GM23338 (cell line): ENCODE measurements around the gene SNX11. TPM values are rescaled to one million over a fixed set of nuclear protein-coding genes. Genes with fewer than 3 reads are reported as not detected.

ENCODE experiments used
- ATAC-seq: fragments of 200-7000 bp; cut with Tn5 transposase; 3 replicates; pipeline ENCODE4 v1.9.1; 2020
- DNase-seq: peaks from one replicate; pipeline ENCODE4 v3.0.0-alpha.2; 2015; ENCODE audit warnings: low spot score
- H2AFZ ChIP-seq: fragments of 200-600 bp; sonication (generic); 2 replicates; pipeline ENCODE4 v1.8.0; 2016; ENCODE audit warnings: antibody characterized with exemption, mild to moderate bottlenecking, moderate library complexity
- H3F3A ChIP-seq: fragments of 200-600 bp; sonication (generic); replicated peaks from 2 replicates; pipeline ENCODE4 v1.8.0; 2017; ENCODE audit warnings: antibody characterized with exemption, mixed run types, low read depth
- H3K27ac ChIP-seq: fragments of 200-600 bp; sonication (generic); 2 replicates; pipeline ENCODE4 v1.6.1; 2016; ENCODE audit warnings: low read depth
- H3K27me3 ChIP-seq: fragments of 200-600 bp; sonication (generic); 2 replicates; pipeline ENCODE4 v1.8.0; 2016; ENCODE audit warnings: mild to moderate bottlenecking, mixed run types, moderate library complexity; ENCODE audit not compliant: insufficient read depth
- H3K36me3 ChIP-seq: fragments of 200-600 bp; sonication (generic); 2 replicates; pipeline ENCODE4 v1.8.0; 2016; ENCODE audit warnings: mild to moderate bottlenecking; ENCODE audit not compliant: insufficient read depth
- H3K4me1 ChIP-seq: fragments of 200-600 bp; sonication (generic); 2 replicates; pipeline ENCODE4 v1.8.0; 2016; ENCODE audit warnings: mild to moderate bottlenecking, moderate library complexity; ENCODE audit not compliant: insufficient read depth
- H3K4me2 ChIP-seq: fragments of 200-600 bp; sonication (generic); 2 replicates; pipeline ENCODE4 v1.7.1; 2017; ENCODE audit warnings: mixed run types
- H3K4me3 ChIP-seq: fragments of 200-600 bp; sonication (generic); 2 replicates; pipeline ENCODE4 v1.6.1; 2016; ENCODE audit warnings: mixed run types
- H3K79me2 ChIP-seq: fragments of 200-600 bp; sonication (generic); replicated peaks from 2 replicates; pipeline ENCODE4 v1.8.0; 2017; ENCODE audit warnings: mild to moderate bottlenecking; ENCODE audit not compliant: insufficient read depth
- H3K9me2 ChIP-seq: fragments of 200-600 bp; sonication (generic); 2 replicates; pipeline ENCODE4 v1.8.0; 2017; ENCODE audit not compliant: insufficient read depth
- H4K20me1 ChIP-seq: fragments of 200-600 bp; sonication (generic); replicated peaks from 2 replicates; pipeline ENCODE4 v1.8.0; 2017; ENCODE audit warnings: mild to moderate bottlenecking; ENCODE audit not compliant: insufficient read depth
- H3K27ac Mint-ChIP-seq: 2 replicates; pipeline ENCODE4 v1.8.0; 2020; ENCODE audit warnings: inconsistent platforms, mild to moderate bottlenecking, moderate library complexity, mixed read lengths
- H3K27me3 Mint-ChIP-seq: 3 replicates; pipeline ENCODE4 v1.8.0; 2022; ENCODE audit warnings: low read depth, mild to moderate bottlenecking, moderate library complexity, mixed read lengths, inconsistent platforms; ENCODE audit not compliant: insufficient read depth, poor library complexity
- H3K36me3 Mint-ChIP-seq: 3 replicates; pipeline ENCODE4 v1.8.0; 2021; ENCODE audit warnings: low read depth, mild to moderate bottlenecking, inconsistent platforms, moderate library complexity, mixed read lengths
- H3K4me1 Mint-ChIP-seq: 3 replicates; pipeline ENCODE4 v1.8.0; 2020; ENCODE audit warnings: mild to moderate bottlenecking, inconsistent platforms, mixed read lengths
- H3K4me3 Mint-ChIP-seq: 3 replicates; pipeline ENCODE4 v1.8.0; 2021; ENCODE audit warnings: moderate library complexity, mild to moderate bottlenecking, inconsistent platforms, mixed read lengths
- H3K9me3 Mint-ChIP-seq: 3 replicates; pipeline ENCODE4 v1.8.0; 2020; ENCODE audit warnings: moderate library complexity, mild to moderate bottlenecking, inconsistent platforms, mixed read lengths
- CREB1 ChIP-seq: fragments of 250-450 bp; sonication (Bioruptor Pico); IDR thresholded peaks from 2 replicates; pipeline ENCODE4 v1.5.0; 2020; ENCODE audit warnings: low read depth, mild to moderate bottlenecking, moderate library complexity
- CTCF ChIP-seq, 2 experiments: fragments of 200-600 bp in 1 of 2; sonication (generic) in 1 of 2; conservative IDR thresholded peaks; 2 replicates each; pipeline versions ENCODE4 v1.5.1 to v1.6.1; 2016 to 2017; ENCODE audit warnings: antibody characterized with exemption in 2 of 2, low read depth in 2 of 2, mild to moderate bottlenecking in 2 of 2, moderate library complexity in 1 of 2
- EZH2phosphoT487 ChIP-seq: fragments of 200-600 bp; sonication (generic); IDR thresholded peaks from one replicate; pipeline ENCODE4 v1.8.1; 2018; ENCODE audit warnings: antibody characterized with exemption; ENCODE audit not compliant: unreplicated experiment
- JUNB ChIP-seq: IDR thresholded peaks from one replicate; pipeline ENCODE4 v1.6.1; 2016; ENCODE audit warnings: antibody characterized with exemption; ENCODE audit not compliant: unreplicated experiment
- NANOG ChIP-seq: IDR thresholded peaks from 2 replicates; pipeline ENCODE4 v1.6.1; 2016; ENCODE audit warnings: antibody characterized with exemption, borderline replicate concordance
- POLR2AphosphoS5 ChIP-seq: IDR thresholded peaks from 2 replicates; pipeline ENCODE4 v1.6.1; 2016; ENCODE audit warnings: antibody characterized with exemption, low read depth
- REST ChIP-seq: IDR thresholded peaks from one replicate; pipeline ENCODE4 v1.6.1; 2018; ENCODE audit warnings: antibody characterized with exemption; ENCODE audit not compliant: unreplicated experiment
- ZNF114 ChIP-seq: fragments of 250-450 bp; sonication (Bioruptor Pico); IDR thresholded peaks from 2 replicates; pipeline ENCODE4 v1.5.0; 2020; ENCODE audit warnings: mild to moderate bottlenecking, moderate library complexity
- ZNF331 ChIP-seq: fragments of 250-450 bp; sonication (Bioruptor Pico); IDR thresholded peaks from 2 replicates; pipeline ENCODE4 v1.5.0; 2020; ENCODE audit warnings: low read depth, mild to moderate bottlenecking, moderate library complexity
- ZNF462 ChIP-seq: fragments of 250-450 bp; sonication (Bioruptor Pico); IDR thresholded peaks from 2 replicates; pipeline ENCODE4 v1.5.0; 2020; ENCODE audit warnings: mild to moderate bottlenecking, moderate library complexity
- polyA plus RNA-seq: library from polyadenylated mRNA; unstranded; fragments of >200 nt; fragmentation: Nextera tagmentation; extraction: Ambion mirVana; gene quantifications from 2 replicates; pipeline ENCODE4 v1.2.1, GENCODE V29; 2016
- total RNA-seq: library from RNA; depleted of rRNA; stranded (reverse); fragments of >200 nt; shearing (Covaris generic); gene quantifications from 2 replicates; pipeline ENCODE4 v1.2.3, GENCODE V29; 2014

Gene SNX11
- total and polyA plus RNA-seq, 2 experiments from 2014 or later, result 7.9 to 16.3 TPM

DNA sequence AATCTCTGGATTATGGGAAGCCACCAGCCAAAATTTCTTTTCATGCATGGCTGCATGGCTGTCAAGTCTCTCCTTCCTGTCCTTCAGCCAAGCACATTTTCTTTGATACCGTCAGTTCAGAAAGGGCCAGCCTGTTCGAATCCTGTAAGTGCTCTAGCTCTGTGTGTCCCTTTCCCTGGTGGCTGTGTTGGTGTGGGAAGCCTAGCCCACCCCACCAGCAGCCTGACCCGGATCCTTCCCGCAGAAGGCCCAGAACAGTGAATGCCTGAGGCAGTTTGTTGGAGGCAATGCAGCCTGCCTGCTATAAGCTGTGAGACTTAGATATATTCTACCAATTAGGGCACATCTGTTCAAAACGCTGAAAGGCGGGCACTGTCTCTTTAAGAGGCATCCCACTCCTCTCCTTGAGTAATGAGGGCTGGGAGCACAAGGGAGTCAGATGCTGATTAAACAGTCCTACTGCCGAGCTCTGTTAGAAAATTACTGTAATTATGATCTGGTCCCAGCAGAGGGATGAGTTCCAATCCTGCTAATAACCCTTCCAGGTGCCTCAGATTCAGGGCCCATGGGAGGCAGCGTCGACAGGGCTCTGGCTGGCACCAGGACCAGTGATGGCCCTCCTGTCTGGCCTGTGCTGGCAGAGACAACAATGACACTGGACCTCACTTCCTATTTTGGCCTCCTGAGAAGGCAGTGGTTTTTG lies 18.4 kb downstream of the SNX11 start:
- Histone ChIP-seq H3K4me2 (no peak overlapping the region), H2AFZ (no peak overlapping the region), H3K27ac (no peak overlapping the region), H3K27me3 (no peaks in the 10 kb centered on the region), H3K4me3 (no peak overlapping the region), H3K36me3 (peaks cover 2% of the 10 kb centered on the region; the same call in 1 of the 2 replicates), H3K79me2 (no peaks in the 10 kb centered on the region), H3K4me1 (peaks cover 10% of the 10 kb centered on the region), H3K9me2 (no peaks in the 10 kb centered on the region), H4K20me1 (0 out of 2 replicates have a peak, but pooled peaks cover 5% of the 10 kb centered on the region), H3F3A (peaks cover 4% of the 10 kb centered on the region; the same call in 1 of the 2 replicates)
- Mint-ChIP-seq H3K27me3 (peaks cover 6% of the 10 kb centered on the region), H3K4me1 (peaks cover 11% of the 10 kb centered on the region), H3K36me3 (peaks cover 16% of the 10 kb centered on the region), H3K27ac (no peak overlapping the region), H3K9me3 (no peaks in the 10 kb centered on the region), H3K4me3 (no peak overlapping the region)
- DNase-seq (no peak), ATAC-seq (no peak)
- no peak for TF ChIP-seq JUNB

GRCh38 chr17:48126532-48126850 lies 18.9 kb downstream of the SNX11 start:
- Histone ChIP-seq H3K4me2 (no peak overlapping the region), H3F3A (peaks cover 4% of the 10 kb centered on the region; the same call in 1 of the 2 replicates), H4K20me1 (0 out of 2 replicates have a peak, but pooled peaks cover 5% of the 10 kb centered on the region), H3K79me2 (no peaks in the 10 kb centered on the region), H3K4me1 (peaks cover 10% of the 10 kb centered on the region), H3K36me3 (peaks cover 2% of the 10 kb centered on the region; the same call in 1 of the 2 replicates), H3K27me3 (no peaks in the 10 kb centered on the region), H2AFZ (no peak overlapping the region), H3K4me3 (no peak overlapping the region), H3K9me2 (no peaks in the 10 kb centered on the region), H3K27ac (no peak overlapping the region)
- Mint-ChIP-seq H3K27me3 (peaks cover 6% of the 10 kb centered on the region), H3K27ac (no peak overlapping the region), H3K9me3 (no peaks in the 10 kb centered on the region), H3K36me3 (peaks cover 11% of the 10 kb centered on the region), H3K4me1 (peaks cover 13% of the 10 kb centered on the region), H3K4me3 (no peak overlapping the region)
- DNase-seq (no peak), ATAC-seq (no peak)
- TF ChIP-seq POLR2AphosphoS5 (no peak), ZNF114 (CRISPR knock-in tag) (no peak), EZH2phosphoT487 (no peak), CREB1 (no peak), JUNB (no peak), ZNF331 (CRISPR knock-in tag) (no peak), ZNF462 (CRISPR knock-in tag) (no peak), CTCF (conservative IDR thresholded peaks at IDR 0.05; ENCODE audit: low read depth in 2 of 2) (no peak), REST (no peak), NANOG (no peak)
